NCI-H524 treated with DMSO at 0.1 percent for 48 hours (cell line): Measurements from ENCODE around the gene SLC6A9.

Source experiments
- DNase-seq: peaks from one replicate; lab custom pipeline; 2025; lab: John Stamatoyannopoulos, UW

The SLC6A9 gene

GRCh38 chr1:43983253-43983899 is 47.9 kb downstream of the SLC6A9 start:
- no peak for DNase-seq

GRCh38 chr1:43982808-43983207 is 48.5 kb downstream of the SLC6A9 start:
- no peak for DNase-seq

- DNase-seq: no peak
Observed at GRCh38 chr1:43982241-43982640, 49.0 kb downstream of the SLC6A9 start.

DNA sequence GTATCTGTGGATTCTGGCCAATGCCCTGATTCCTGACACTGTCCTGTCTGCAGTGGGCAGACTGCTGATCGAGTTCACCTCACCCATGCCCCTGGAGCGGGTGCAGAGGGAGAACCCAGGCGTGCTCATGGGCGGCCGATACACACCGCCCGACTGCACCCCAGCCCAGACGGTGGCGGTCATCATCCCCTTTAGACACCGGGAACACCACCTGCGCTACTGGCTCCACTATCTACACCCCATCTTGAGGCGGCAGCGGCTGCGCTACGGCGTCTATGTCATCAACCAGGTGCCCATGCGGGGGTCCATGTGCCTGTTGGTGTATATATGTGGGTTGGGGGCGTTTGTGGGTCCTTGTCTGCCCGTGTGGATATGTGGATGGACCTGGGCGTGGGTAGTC is 49.6 kb downstream of the SLC6A9 start:
- no peak for DNase-seq

DNA sequence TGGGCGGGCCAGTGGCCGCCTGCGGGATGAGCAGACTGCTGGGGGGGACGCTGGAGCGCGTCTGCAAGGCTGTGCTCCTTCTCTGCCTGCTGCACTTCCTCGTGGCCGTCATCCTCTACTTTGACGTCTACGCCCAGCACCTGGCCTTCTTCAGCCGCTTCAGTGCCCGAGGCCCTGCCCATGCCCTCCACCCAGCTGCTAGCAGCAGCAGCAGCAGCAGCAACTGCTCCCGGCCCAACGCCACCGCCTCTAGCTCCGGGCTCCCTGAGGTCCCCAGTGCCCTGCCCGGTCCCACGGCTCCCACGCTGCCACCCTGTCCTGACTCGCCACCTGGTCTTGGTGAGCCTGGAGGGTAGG is 50.1 kb downstream of the SLC6A9 start:
- DNase-seq: no peak

DNA sequence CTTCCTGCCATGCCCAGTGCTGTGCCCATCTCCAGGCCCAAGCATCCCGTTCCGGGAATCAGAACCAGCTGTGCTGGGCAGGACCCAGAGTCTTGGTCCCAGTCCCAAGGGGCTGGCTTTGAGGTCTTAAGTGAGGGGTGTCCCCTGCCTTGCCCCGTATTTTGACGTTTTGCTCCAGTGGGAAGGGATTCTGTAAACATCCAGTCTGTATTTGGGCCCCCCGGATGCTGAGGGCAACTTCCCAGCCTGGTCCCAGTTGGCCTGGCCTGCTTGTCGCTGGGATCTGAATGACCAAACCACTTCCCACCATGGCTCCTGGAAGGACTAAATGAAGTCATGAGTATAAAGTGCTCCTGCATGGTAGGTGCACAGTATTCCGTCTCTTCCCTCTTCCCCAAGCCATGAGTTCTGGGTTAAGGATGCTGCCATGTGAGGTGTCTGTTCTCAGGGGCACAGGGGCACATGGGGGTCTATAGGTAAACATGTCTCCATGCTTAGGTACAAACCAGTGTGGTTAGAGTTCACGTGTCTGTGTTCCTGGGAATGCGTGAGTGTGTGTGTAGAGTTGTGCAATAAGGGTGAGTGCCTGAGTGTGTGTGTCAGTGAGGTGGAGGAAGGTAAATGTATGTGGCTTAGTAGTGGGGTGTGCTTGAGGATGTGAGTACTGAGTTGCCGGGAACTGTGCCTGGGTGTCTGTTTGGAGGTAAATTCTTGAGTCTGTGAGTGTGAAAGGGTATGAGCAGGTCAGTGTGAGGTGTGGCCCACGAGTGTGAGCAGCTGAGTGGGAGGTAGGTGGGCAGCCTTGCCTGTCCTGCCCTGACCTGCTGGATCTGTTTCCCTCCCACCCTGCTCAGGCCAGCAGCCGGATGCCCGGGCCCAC is 50.8 kb downstream of the SLC6A9 start:
- no peak for DNase-seq

- no peak for DNase-seq
Observed at GRCh38 chr1:43979528-43980254, 51.6 kb downstream of the SLC6A9 start.

GRCh38 chr1:43979261-43979527 is 52.1 kb downstream of the SLC6A9 start:
- DNase-seq: no peak

DNA sequence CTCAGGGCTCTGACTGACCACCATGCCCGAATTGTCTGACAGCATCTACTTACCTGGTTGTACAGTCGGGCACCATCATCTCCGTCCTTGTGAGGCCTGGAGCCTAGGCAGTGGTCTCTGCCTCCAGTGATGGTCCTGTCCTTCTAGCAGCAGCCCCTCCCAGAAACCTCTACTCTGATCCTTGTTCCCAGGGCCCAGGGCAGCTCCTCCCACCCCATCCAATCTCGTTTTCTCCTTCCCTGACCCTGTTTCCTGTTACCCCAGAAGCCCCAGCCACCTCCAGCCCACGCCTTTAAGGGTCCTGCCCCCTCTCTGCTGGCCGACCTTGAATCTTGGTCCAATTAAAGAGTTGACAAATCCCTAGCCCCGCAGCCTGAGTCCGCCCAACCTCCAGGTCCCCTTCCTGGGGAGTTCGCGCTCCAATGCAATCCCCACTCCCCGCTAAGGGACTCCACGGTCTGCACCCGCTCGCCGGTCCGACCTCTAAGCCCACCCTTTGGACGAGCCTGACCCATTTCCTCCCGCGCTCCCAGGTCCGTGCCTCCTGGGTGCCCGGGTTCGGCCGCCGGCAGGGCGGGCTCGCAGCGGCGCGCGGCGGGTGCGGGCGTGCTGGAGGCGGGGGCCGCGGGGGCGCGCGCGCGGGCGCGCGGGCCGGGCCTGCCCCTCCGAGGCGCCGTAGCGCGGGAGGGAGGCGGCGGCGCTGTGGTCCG is 52.6 kb downstream of the SLC6A9 start, which contains the start of gene B4GALT2:
TSS of gene B4GALT2 (plus strand) at position 660 of the 710 bp plus-strand sequence. CDS start 1,951 bp downstream, outside the sequence.
- DNase-seq: no peak

DNA sequence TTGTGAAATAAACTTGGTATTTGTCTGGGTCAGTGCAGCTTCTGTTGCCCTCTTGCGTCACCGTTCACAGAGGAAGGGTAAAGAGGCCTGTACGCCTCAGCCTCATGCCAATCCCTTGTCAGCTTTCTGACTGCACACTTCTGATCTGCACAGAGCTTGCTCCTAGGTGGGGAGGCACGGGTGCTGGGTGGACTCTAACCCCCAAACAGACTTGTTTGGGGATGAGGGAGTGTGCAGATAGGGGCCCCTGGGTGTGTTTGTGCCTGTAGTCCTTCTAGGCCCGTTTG is 53.1 kb downstream of the SLC6A9 start:
- no peak for DNase-seq

DNA sequence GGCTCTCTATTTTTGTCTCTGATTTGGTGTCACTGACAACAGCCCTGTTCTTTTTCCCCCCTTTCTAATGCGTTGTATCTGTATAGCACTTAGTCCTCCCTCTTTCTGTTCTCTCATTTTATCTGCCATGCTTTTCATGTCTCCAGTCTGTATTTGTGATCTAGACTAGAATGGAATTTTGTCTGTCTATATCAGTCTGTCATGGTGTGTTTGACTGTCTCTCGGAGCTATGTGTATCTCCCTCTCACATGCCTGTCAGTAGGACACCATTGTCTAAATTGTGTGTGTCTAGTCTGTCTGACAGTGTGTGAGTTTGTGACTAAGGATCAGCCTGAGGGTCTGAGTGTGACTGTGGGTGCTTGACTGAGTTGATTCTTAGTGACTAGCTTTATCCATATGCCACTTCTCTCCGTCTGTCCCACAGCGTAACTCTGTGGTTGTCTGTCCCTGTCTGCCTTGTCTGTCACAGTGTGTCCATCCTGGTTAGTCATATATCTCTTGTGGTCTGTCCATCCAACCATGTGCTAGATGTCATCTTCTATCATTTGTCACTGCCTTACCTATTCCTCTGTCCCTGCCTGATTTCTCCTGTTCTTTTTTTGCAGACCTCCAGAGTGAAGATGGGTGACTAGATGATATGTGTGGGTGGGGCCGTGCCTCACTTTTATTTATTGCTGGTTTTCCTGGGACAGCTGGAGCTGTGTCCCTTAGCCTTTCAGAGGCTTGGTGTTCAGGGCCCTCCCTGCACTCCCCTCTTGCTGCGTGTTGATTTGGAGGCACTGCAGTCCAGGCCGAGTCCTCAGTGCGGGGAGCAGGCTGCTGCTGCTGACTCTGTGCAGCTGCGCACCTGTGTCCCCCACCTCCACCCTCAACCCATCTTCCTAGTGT is 53.6 kb downstream of the SLC6A9 start:
- no peak for DNase-seq

DNA sequence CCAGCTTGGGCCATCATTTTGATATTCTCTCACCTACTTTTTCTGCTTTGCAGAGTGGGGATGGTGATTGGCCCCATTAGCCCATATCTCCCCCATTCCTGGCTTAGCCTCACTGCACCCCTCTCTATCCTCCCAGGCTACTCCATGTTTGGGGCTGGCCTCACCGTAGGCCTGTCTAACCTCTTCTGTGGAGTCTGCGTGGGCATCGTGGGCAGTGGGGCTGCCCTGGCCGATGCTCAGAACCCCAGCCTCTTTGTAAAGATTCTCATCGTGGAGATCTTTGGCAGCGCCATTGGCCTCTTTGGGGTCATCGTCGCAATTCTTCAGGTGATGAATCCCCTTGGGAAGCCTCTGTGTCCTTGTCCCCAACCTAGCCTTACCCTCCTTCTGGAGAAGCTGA is 54.4 kb downstream of the SLC6A9 start:
- no peak for DNase-seq

- DNase-seq: no peak
Observed at GRCh38 chr1:43976045-43976444, 55.2 kb downstream of the SLC6A9 start.

- no peak for DNase-seq
Observed at GRCh38 chr1:43975249-43975961, 55.9 kb downstream of the SLC6A9 start.

DNA sequence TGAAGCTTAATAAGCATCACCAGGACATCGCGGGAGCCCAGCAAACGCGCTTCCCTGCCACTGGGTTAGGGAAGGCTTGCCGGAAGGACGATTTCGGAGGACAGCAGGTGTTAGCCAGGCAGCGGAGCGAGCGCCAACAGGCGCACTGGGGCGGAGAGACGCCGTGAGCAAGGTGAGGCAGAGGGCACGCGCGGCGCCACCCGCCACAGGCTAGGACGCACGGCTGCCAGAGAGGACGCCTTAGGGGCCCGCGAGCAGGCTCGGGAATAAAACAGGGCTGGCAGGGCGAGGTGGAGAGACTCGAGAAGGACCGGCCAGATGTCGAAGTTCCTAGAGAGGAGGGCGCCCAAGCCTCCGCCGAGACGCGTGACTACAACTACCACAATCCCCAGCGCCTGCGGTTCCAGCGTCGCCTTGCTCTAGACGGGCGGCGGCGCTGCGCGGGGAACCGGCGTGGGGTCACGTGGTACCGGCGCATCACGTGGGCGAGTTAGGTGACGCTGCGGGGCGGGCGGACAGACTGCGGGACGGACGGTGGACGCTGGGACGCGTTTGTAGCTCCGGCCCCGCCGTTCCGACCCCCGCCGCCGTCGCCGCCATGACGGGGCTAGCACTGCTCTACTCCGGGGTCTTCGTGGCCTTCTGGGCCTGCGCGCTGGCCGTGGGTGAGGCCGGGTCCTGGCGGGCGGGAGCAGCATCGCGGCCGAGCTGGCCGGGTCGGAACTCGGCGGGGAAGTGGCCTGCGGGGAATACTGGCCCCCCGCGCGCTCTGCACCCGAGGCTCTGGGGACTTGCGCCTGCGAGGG is 56.6 kb downstream of the SLC6A9 start, which contains the start of gene ATP6V0B:
TSS of gene ATP6V0B (plus strand) at position 518 of the 806 bp plus-strand sequence. CDS start at position 599, 81 bp downstream.
- peak; percentile 83 for DNase-seq

GRCh38 chr1:43973981-43974442 is 57.2 kb downstream of the SLC6A9 start:
- no peak for DNase-seq

GRCh38 chr1:43971336-43971980 is 59.8 kb downstream of the SLC6A9 start:
- DNase-seq: no peak

DNA sequence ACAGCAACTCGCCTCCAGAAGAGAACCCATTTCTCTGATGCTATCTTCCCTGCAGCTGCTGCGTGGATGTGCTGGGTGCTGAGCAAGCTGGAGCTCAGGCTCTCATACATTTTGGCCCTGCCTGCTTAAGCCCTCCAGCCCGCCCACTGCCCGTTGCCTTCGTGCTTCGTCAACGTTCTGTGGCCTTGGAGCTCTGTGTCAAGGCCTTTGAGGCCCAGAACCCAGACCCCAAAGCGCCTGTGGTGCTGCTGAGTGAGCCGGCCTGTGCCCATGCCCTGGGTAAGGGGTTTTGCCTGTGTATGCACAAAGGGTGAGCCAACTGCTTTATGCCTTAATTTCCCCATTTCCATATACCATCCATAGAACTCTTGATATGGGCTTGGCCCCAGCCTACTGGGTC is 60.4 kb downstream of the SLC6A9 start:
- DNase-seq: no peak

DNA sequence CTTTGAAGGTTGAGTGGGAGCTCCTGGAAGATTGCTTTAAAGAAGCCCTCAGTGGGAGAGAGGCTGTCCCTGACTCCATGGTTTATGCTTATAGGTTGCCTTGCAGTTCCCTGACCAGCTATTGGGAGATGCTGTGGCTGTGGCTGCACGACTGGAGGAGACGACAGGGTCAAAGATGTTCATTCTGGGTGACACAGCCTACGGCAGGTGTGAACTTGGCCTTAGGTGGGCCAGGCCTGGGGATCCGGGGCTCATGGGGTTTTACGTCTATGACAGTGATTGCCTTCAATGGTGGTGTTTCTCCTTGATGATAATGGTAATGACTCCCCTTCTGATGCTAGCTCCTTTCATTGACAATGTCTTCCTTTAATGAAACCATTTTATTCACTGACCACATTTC is 60.8 kb downstream of the SLC6A9 start:
- DNase-seq: no peak
